ENCODE measurements around the gene PCSK6.

Gene PCSK6

DNA sequence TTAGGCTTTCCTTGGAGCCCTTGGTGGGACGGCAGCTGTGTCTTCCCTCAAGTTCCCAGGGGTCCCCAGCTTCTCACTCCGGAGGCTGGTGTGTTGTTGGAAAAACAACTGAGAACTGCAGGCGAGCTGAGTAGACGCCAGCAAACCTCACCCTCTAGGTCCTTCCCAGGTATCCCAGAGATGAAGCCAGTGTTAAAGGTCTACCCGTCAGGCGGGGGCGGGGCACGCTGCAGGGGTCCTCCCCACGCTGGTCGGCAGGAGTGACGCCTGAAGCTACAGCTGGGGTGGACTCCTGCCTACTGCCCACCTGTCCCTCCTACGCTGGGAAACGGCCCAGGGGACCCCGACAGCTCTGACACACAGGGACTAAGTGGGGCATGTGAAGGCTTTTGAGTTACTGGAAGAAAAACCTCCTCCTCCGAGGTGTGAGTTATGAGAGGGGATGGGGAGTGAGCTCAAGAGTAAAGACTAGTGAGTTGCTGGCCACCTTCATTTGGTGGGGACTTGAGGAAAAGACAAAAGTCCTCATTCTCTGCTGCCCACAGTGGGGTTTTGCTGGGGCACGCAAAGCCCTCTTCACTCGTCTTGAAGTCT lies 162.3 kb downstream of the PCSK6 start:
- DNase-seq (ENCODE audit: low read depth) = no peak
- TF ChIP-seq, protein P1, sequence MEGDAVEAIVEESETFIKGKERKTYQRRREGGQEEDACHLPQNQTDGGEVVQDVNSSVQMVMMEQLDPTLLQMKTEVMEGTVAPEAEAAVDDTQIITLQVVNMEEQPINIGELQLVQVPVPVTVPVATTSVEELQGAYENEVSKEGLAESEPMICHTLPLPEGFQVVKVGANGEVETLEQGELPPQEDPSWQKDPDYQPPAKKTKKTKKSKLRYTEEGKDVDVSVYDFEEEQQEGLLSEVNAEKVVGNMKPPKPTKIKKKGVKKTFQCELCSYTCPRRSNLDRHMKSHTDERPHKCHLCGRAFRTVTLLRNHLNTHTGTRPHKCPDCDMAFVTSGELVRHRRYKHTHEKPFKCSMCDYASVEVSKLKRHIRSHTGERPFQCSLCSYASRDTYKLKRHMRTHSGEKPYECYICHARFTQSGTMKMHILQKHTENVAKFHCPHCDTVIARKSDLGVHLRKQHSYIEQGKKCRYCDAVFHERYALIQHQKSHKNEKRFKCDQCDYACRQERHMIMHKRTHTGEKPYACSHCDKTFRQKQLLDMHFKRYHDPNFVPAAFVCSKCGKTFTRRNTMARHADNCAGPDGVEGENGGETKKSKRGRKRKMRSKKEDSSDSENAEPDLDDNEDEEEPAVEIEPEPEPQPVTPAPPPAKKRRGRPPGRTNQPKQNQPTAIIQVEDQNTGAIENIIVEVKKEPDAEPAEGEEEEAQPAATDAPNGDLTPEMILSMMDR (conservative IDR thresholded peaks at IDR 0.05; ENCODE audit: low read depth, low read length) = no peak
- no peak overlapping the region for H3K4me3 ChIP-seq (ENCODE audit: low read depth, low read length)

DNA sequence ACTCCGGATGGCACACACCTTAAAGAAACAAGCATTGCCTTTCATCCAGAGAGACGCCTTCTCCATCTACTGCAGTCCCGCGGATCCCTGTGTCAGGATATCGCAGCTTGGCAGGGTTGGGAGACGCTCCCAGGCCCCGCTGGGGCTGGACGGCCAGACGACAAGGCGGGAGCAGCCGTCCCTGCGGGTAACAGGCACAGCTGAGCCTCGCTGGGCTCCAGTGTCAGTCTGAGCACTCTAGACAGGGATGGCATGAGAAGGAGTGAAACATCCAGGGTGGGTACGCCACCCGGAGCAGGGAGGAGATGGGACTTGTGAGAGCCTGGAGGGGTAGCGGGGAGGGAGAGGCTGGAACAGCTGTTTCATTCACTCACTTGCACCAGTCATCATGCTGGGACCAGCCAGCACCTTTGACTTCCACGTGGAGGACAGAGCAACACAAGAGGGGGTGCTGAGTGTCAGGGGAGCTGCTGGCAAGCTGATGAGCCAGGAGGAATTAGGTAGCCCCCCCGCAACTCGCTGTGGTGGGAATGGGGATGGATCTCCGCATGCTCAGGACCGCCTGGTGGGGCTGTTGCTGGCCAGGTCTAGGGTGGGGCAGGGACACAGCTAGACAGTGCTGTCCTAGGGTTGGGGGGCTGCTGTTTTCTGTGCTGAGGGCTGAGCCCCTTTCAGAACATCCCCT lies 162.9 kb downstream of the PCSK6 start:
- TF ChIP-seq, protein P1 (conservative IDR thresholded peaks at IDR 0.05; ENCODE audit: low read depth, low read length) = no peak
- no peak for DNase-seq (ENCODE audit: low read depth)
- H3K4me3 ChIP-seq (ENCODE audit: low read depth, low read length) = no peak overlapping the region

DNA sequence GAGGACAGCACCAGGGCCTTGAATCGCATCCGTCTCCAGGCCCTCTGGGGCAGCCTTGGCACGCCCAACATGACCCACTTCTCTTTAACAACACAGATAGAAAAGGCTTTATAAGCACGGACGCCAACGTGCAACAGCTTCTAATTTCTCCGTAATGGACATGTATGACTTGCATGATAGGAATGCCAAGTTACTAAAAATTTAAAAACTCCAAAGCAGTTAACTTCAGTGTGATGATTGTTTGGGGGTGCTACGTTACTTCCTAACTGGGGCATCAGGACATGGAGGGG lies 163.5 kb downstream of the PCSK6 start:
- H3K4me3 ChIP-seq (ENCODE audit: low read depth, low read length) = no peak overlapping the region
- DNase-seq (ENCODE audit: low read depth) = no peak
- TF ChIP-seq, protein P1 (conservative IDR thresholded peaks at IDR 0.05; ENCODE audit: low read depth, low read length) = no peak

DNA sequence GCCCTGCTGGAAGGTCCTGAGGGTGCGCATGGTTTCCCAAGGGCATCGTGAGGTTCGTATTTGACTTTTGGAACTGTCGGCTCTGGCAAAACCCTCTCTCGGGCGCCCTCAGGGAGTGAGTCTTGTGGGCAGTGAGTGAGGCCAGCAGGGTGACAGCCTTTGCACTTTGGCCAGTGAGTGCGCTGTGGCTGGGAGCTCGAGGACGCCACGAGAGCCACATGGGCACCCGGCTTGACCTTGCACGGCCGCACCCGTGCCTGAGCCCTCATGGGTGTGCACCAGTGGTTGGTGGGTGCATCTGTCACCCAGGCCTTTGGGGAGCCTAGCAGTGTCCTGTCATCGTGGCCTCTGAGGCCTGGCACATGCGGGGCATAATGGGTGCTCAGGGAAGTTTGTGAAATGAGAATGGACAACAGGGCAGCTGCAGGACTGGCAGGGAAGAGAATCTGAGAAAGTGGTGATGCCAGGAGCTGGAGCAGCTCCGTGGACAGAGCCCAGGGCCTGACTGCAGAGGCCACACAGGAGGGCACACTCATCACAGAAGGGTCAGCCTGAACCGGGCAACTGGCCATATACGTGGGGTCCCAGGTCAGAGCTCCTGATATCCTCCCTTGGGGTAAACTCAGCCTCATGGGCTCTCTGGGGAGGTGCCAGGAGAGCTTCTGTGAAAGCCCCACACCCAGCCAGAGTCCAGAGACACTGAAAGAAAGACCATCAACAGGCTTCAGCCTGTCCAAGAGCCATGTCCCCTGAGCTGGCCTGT lies 164.1 kb downstream of the PCSK6 start:
- H3K4me3 ChIP-seq (ENCODE audit: low read depth, low read length) = no peak overlapping the region
- TF ChIP-seq, protein P1 (conservative IDR thresholded peaks at IDR 0.05; ENCODE audit: low read depth, low read length) = no peak
- no peak for DNase-seq (ENCODE audit: low read depth)

DNA sequence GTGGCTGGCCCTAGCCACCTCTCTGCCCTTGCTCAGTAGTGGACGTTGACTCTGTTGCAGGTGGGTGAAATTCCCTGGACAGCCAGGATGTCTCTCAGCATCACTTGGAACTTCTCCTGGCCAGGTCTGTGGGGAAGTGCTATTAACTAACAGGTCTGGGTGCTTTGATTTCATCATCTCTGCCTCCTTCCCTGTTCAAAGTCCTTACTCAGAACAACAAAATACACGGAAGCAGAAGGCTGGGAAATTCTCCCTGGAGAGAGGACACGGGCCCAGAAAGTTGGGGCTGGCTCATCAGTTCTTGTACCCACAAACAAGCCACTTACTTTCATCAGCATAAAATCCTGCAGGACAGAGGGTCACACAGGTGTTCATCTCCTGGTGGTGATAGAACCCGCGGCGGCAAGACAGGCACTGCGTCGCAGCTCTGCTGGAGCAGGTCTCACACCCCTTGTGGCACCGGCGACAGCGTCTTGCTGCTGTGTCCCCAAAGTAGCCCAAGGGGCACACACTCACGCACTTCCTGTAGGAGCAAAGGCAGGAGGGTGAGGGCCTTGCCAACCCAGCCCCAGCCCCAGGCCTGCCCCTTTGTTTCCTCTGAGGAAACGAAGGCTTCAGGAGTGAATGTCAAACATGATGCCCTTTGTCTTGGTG lies 164.9 kb downstream of the PCSK6 start:
- no peak overlapping the region for H3K4me3 ChIP-seq (ENCODE audit: low read depth, low read length)
- TF ChIP-seq, protein P1 (conservative IDR thresholded peaks at IDR 0.05; ENCODE audit: low read depth, low read length) = no peak
- no peak for DNase-seq (ENCODE audit: low read depth)

DNA sequence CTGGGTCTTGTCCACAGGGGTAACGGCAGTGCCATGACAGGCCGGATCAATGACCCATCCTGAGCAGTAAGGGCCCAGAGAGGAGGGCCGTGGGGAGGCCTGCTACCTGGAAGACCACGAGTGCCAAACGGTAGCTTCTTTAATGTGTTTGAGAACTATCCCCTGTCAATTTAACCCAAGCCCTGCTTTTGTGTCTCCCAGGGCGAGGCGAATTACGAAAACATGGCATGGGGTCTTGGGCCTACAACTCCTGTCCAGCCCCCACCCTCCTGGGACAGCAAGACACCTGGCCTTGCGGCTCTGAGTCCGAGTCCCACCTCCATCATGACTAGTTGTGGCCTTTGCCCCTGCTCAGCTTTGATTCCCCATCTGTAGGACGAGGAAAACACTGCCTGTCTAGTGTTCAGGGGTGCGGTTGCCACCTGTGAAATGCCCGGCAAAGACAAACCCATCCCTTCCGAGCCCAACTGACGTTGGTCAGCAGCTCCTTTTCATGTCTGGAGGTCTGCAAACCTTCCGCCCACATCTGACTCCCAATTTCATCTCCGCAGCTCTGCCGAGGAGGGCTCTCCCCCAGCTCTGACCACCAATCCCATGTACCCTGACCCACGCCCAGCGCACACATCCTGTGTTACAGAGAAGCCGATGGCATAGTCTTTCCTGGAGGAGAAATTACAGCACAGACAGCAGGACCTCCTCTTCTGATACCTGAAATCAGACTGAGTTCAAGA lies 165.5 kb downstream of the PCSK6 start:
- TF ChIP-seq, protein P1 (conservative IDR thresholded peaks at IDR 0.05; ENCODE audit: low read depth, low read length) = no peak
- DNase-seq (ENCODE audit: low read depth) = no peak
- H3K4me3 ChIP-seq (ENCODE audit: low read depth, low read length) = no peak overlapping the region
